GM23338 (cell line): ENCODE measurements around the gene SST.

Source experiments
- CREB1 ChIP-seq: fragments of 250-450 bp; sonication (Bioruptor Pico); IDR thresholded peaks from 2 replicates; pipeline ENCODE4 v1.5.0; 2020; ENCODE audit warnings: low read depth, mild to moderate bottlenecking, moderate library complexity
- CTCF ChIP-seq, 2 experiments: fragments of 200-600 bp in 1 of 2; sonication (generic) in 1 of 2; conservative IDR thresholded peaks; 2 replicates each; pipeline versions ENCODE4 v1.5.1 to v1.6.1; 2016 to 2017; ENCODE audit warnings: antibody characterized with exemption in 2 of 2, low read depth in 2 of 2, mild to moderate bottlenecking in 2 of 2, moderate library complexity in 1 of 2
- EZH2 ChIP-seq: fragments of 200-600 bp; sonication (generic); IDR thresholded peaks from one replicate; pipeline ENCODE4 v1.8.0; 2017; ENCODE audit warnings: antibody characterized with exemption, mild to moderate bottlenecking, low read depth; ENCODE audit not compliant: unreplicated experiment
- EZH2phosphoT487 ChIP-seq: fragments of 200-600 bp; sonication (generic); IDR thresholded peaks from one replicate; pipeline ENCODE4 v1.8.1; 2018; ENCODE audit warnings: antibody characterized with exemption; ENCODE audit not compliant: unreplicated experiment
- JUNB ChIP-seq: IDR thresholded peaks from one replicate; pipeline ENCODE4 v1.6.1; 2016; ENCODE audit warnings: antibody characterized with exemption; ENCODE audit not compliant: unreplicated experiment
- NANOG ChIP-seq: IDR thresholded peaks from 2 replicates; pipeline ENCODE4 v1.6.1; 2016; ENCODE audit warnings: antibody characterized with exemption, borderline replicate concordance
- POLR2AphosphoS5 ChIP-seq: IDR thresholded peaks from 2 replicates; pipeline ENCODE4 v1.6.1; 2016; ENCODE audit warnings: antibody characterized with exemption, low read depth
- STAT1 ChIP-seq: IDR thresholded peaks from one replicate; pipeline ENCODE4 v1.6.1; 2016; ENCODE audit warnings: antibody characterized with exemption; ENCODE audit not compliant: unreplicated experiment
- ZNF114 ChIP-seq: fragments of 250-450 bp; sonication (Bioruptor Pico); IDR thresholded peaks from 2 replicates; pipeline ENCODE4 v1.5.0; 2020; ENCODE audit warnings: mild to moderate bottlenecking, moderate library complexity
- ZNF331 ChIP-seq: fragments of 250-450 bp; sonication (Bioruptor Pico); IDR thresholded peaks from 2 replicates; pipeline ENCODE4 v1.5.0; 2020; ENCODE audit warnings: low read depth, mild to moderate bottlenecking, moderate library complexity
- TF ChIP-seq, protein P1 (sequence below): IDR thresholded peaks from one replicate; pipeline ENCODE4 v1.6.1; 2018; ENCODE audit warnings: antibody characterized with exemption; ENCODE audit not compliant: unreplicated experiment

DNA sequence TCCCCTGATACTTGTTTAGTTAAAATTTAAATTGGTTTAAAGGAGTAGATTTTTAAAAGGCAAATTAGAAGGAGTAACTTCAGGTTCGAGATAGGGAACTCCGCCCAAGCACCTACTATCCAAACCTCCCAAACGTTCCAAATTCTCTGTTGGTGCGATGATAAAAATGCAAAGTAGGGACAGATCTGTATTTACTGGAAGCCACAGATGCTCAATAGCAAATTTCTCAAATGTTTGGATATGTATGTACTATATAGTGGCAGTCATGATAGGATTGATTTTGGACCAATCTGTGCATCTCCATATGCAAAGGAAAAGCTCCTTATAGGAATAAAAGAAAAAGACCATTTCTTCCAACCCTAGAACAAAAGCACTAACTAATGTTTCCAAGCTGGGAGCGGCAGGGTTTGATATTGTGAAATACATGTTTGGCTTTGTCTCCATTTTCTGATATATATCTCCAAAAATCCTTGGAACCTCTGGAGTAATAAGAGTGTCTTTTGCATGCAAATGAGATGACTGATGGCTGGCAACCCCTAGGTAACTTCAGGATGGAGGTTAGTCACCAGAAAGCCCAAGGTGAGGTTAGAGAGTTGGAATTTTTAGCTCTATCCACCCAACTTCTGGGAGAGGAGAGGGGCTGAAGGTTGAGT lies 16.6 kb upstream of the SST start:
- TF ChIP-seq POLR2AphosphoS5 (no peak), CTCF (conservative IDR thresholded peaks at IDR 0.05; ENCODE audit: low read depth in 2 of 2) (no peak), EZH2 (no peak), CREB1 (CRISPR knock-in tag) (no peak), EZH2phosphoT487 (no peak), ZNF331 (CRISPR knock-in tag) (no peak), STAT1 (no peak), ZNF114 (no peak), JUNB (no peak), NANOG (no peak)
- TF ChIP-seq, protein P1, sequence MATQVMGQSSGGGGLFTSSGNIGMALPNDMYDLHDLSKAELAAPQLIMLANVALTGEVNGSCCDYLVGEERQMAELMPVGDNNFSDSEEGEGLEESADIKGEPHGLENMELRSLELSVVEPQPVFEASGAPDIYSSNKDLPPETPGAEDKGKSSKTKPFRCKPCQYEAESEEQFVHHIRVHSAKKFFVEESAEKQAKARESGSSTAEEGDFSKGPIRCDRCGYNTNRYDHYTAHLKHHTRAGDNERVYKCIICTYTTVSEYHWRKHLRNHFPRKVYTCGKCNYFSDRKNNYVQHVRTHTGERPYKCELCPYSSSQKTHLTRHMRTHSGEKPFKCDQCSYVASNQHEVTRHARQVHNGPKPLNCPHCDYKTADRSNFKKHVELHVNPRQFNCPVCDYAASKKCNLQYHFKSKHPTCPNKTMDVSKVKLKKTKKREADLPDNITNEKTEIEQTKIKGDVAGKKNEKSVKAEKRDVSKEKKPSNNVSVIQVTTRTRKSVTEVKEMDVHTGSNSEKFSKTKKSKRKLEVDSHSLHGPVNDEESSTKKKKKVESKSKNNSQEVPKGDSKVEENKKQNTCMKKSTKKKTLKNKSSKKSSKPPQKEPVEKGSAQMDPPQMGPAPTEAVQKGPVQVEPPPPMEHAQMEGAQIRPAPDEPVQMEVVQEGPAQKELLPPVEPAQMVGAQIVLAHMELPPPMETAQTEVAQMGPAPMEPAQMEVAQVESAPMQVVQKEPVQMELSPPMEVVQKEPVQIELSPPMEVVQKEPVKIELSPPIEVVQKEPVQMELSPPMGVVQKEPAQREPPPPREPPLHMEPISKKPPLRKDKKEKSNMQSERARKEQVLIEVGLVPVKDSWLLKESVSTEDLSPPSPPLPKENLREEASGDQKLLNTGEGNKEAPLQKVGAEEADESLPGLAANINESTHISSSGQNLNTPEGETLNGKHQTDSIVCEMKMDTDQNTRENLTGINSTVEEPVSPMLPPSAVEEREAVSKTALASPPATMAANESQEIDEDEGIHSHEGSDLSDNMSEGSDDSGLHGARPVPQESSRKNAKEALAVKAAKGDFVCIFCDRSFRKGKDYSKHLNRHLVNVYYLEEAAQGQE, result no peak
